Raji (cell line): Measurements from ENCODE around the gene TRIM22.

ENCODE experiments used
- POLR2A ChIP-seq: IDR thresholded peaks from 2 replicates; pipeline ENCODE4 v1.6.1; 2011; ENCODE audit warnings: low read depth, low read length, control low read depth; ENCODE audit not compliant: insufficient read depth

Gene TRIM22

DNA sequence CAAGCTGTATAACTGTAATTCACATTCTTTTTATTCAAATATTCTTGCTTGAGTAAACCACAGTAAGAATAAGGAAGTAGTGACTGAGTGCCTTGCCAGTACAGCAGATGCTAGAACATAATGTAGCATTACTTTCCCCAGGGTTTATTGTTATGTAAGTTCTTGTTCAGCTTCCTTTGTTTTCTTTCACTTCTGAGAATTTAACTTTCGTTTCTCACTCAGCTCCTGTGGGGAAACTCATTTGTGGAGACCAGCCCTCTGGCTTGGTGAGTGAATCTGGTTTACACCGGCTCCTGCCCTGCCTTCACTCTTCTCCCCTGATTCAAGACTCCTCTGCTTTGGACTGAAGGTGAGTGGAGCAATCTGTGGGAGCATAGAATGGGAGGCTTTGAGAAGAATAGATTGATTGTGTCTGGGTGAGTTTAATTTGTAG lies at the start of gene TRIM22:
Gene TRIM22 (plus strand): TSS at position 240 of the 433 bp plus-strand sequence. CDS start 6,443 bp downstream, outside the sequence.
- TF ChIP-seq POLR2A = 0 out of 2 replicates have a peak, but pooled peaks have one; percentile 28

DNA sequence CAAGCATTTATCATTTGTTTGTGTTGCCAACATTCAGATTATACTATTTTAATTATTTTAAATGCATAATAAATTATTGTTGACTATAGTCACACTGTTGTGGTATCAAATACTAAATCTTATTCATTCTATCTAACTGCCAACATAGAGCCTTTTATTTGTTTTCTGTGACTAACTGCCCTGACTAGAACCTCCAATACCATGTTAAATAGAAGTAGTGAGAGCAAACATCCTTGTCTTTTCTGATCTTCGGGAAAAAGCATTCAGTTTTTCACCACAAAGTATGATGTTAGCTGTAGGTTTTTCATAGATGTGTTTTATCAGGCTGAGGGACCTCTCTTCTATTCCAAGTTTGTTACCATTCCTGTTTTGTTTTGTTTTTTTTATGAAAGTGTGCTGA lies 49.6 kb upstream of the TRIM22 start:
- TF ChIP-seq POLR2A = no peak

DNA sequence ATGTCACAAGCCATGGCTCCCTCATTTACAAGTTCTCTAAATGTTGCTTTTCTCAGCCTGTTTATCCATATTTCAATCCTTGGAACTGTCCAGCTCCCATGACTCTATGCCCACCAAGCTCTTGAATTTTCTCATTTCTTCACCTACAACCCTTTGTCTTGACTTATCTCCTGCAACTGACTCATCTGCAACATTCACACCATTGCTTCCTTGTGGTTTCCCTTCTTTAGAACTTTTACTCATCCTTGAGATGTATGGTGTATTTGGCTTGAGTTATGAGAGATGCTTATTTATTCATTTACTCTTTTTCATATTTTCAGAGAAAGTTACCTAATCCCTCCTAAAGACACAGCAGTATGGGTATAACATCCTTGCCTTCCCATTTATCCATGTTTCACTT lies 46.0 kb upstream of the TRIM22 start:
- TF ChIP-seq POLR2A = no peak

GRCh38 chr11:5646139-5646538 lies 43.5 kb upstream of the TRIM22 start:
- no peak for TF ChIP-seq POLR2A

GRCh38 chr11:5655474-5655873 lies 34.1 kb upstream of the TRIM22 start:
- TF ChIP-seq POLR2A = no peak

GRCh38 chr11:5658318-5658717 lies 31.3 kb upstream of the TRIM22 start:
- no peak for TF ChIP-seq POLR2A

- TF ChIP-seq POLR2A = no peak
Observed at GRCh38 chr11:5663511-5663910, 26.1 kb upstream of the TRIM22 start.

DNA sequence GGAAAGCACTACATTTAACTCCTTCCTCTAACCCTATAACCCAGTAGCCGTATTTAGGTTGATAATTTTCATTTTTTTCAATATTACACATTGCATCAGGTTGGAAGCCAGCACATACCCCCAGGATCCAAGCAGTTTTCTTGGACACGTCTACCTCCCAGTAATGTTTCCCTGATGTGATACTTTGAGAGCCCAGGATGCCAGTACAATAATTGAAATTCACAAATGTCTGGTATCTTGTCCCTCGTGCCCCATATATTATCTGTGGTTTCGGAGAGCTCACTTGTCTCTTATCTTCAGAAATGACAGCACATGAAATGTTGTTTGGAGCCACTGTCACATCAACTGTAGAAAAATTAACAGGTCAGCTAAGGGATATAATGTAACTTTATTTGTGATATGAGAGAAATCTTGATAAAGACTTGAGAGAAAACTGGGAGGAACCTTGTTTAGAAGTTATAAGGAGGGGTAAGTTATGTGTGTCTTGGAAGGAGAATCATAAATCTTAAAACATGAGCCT lies 24.5 kb upstream of the TRIM22 start:
- no peak for TF ChIP-seq POLR2A

GRCh38 chr11:5665746-5666401 lies 23.7 kb upstream of the TRIM22 start:
- TF ChIP-seq POLR2A = no peak

GRCh38 chr11:5666402-5666793 lies 23.2 kb upstream of the TRIM22 start:
- TF ChIP-seq POLR2A = no peak

DNA sequence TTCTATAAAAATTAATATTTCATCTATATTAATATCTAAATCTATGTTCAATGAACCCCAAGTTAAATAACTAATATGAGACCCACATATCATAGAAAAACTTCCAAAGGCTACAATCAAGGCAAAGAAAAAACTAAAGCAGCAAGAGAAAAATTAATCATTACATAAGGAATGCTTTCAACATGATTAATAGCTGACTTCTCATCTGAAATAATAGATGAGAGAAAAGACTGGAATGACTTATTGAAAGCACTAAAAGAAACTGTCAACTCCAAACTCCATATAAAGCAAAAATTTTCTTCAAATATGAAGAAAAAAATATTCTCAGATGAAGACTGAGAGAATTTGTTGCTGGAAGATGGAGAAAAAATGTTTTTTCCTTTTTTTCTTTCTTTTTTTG lies 17.8 kb upstream of the TRIM22 start:
- TF ChIP-seq POLR2A = no peak

DNA sequence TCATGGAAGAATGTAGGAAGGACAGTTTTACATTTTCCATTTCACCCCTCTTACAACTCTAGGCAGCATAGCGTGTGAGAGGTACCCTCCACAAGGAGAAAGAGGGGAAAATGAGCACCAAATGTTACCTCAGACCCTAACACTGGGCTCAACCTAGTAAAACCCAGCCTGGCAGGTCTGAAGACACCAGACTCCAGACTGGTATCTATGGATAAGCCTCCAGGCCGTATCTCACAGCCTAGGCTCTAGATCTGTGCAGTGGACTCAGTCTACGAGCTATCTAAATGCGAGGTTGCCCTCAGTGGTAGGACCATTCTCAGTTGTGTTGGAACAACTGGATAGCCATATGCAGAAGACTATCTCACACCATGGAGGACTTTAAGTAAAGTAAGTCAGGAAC lies 15.2 kb upstream of the TRIM22 start:
- no peak for TF ChIP-seq POLR2A

GRCh38 chr11:5679811-5680210 lies 9.8 kb upstream of the TRIM22 start:
- TF ChIP-seq POLR2A = no peak

- no peak for TF ChIP-seq POLR2A
Observed at GRCh38 chr11:5684036-5684645, 5.4 kb upstream of the TRIM22 start.

GRCh38 chr11:5684646-5685362 lies 4.8 kb upstream of the TRIM22 start, which contains the start of gene TRIM5:
Gene TRIM5, minus strand, starts transcription at chr11:5685074. Its CDS starts 4,897 bp downstream, at chr11:5680177.
- 0 out of 2 replicates have a peak, but pooled peaks have one; percentile 36 for TF ChIP-seq POLR2A

DNA sequence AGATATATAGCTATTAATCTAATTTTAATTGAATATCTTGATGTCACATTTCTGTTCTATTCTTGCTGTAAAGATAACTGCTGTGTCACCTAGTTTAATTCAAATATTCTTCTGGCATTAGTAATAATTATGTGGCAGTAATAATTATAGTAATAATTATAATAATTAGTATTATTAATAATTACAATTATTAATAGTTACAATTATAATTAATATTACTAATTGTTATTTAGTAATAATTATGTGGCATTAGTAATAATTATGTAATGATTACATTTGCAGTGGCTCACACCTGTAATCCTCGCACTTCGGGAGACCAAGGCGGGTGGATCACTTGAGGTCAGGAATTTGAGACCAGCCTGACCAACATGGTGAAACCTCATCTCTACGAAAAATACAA lies 3.2 kb upstream of the TRIM22 start:
- no peak for TF ChIP-seq POLR2A
